Stimulated activated CD8-positive, alpha-beta memory T cell treated with anti-CD3 and anti-CD28 coated beads, Interleukin-4, amount 100 ng/mL, for 4 hours (primary cell): ENCODE data around the gene SLC13A3.

ENCODE experiments used
- DNase-seq, 2 donors: peaks; one replicate each; pipeline ENCODE4 v3.0.0-alpha.2; 2020; ENCODE audit warnings: low read depth in 2 of 2, low spot score in 1 of 2

Gene SLC13A3

GRCh38 chr20:46651091-46651962 is at the start of gene SLC13A3:
Gene SLC13A3 (minus strand): TSS chr20:46651459. CDS start chr20:46651421, 38 bp downstream.
- DNase-seq, result no peak

GRCh38 chr20:46701057-46701456 is 49.8 kb upstream of the SLC13A3 start:
- no peak for DNase-seq

- no peak for DNase-seq
Measured at GRCh38 chr20:46700481-46700880, 49.2 kb upstream of the SLC13A3 start.

- DNase-seq, result no peak
Measured at GRCh38 chr20:46699651-46700359, 48.5 kb upstream of the SLC13A3 start.

GRCh38 chr20:46698788-46699187 is 47.5 kb upstream of the SLC13A3 start:
- DNase-seq, result no peak

- no peak for DNase-seq
Measured at GRCh38 chr20:46696791-46697279, 45.6 kb upstream of the SLC13A3 start.

- DNase-seq, result no peak
Measured at GRCh38 chr20:46695892-46696291, 44.6 kb upstream of the SLC13A3 start.

GRCh38 chr20:46694484-46694883 is 43.2 kb upstream of the SLC13A3 start:
- no peak for DNase-seq

- DNase-seq, result no peak
Measured at GRCh38 chr20:46691196-46691595, 39.9 kb upstream of the SLC13A3 start.

GRCh38 chr20:46690219-46691106 is 39.2 kb upstream of the SLC13A3 start:
- DNase-seq, result no peak

GRCh38 chr20:46689754-46690085 is 38.5 kb upstream of the SLC13A3 start:
- DNase-seq, result no peak

- peak; percentile 84 to 91 for DNase-seq
Measured at GRCh38 chr20:46689082-46689753, 38.0 kb upstream of the SLC13A3 start, which contains the start of gene TP53RK. Gene TP53RK (minus strand): TSS chr20:46689444. CDS start chr20:46689414, 30 bp downstream.

GRCh38 chr20:46688151-46689081 is 37.2 kb upstream of the SLC13A3 start:
- no peak for DNase-seq

- DNase-seq, result no peak
Measured at GRCh38 chr20:46683939-46684750, 32.9 kb upstream of the SLC13A3 start.

- no peak for DNase-seq
Measured at GRCh38 chr20:46683668-46683938, 32.3 kb upstream of the SLC13A3 start.

- no peak for DNase-seq
Measured at GRCh38 chr20:46683011-46683667, 31.9 kb upstream of the SLC13A3 start.

- no peak for DNase-seq
Measured at GRCh38 chr20:46682063-46682821, 31.0 kb upstream of the SLC13A3 start.
